K562 (cell line): ENCODE measurements around the gene SORT1. TPM values are rescaled to one million over a fixed set of nuclear protein-coding genes. Genes with fewer than 3 reads are reported as not detected.

ENCODE experiments used
- ATAC-seq: fragments of 200-7000 bp; cut with Tn5 transposase; 3 replicates; pipeline ENCODE4 v1.9.1; 2020; ENCODE audit warnings: moderate library complexity
- BruUV-seq: library from RNA; stranded (reverse); fragments of 400-500 nt; replicated peaks from 2 replicates; lab custom pipeline; 2021; lab: Mats Ljungman, UMichigan
- CTCF ChIA-PET: fragments of 300-600 bp; formaldehyde crosslinking; extraction: SDS; loops from one replicate; lab custom pipeline; 2021; ENCODE audit warnings: low intra/inter-chr PET ratio; lab: Yijun Ruan, JAX
- POLR2A ChIA-PET: fragments of 300-600, 350-650 bp; sonication (Branson Sonifier 250); formaldehyde crosslinking; extraction: SDS; loops from one replicate; lab custom pipeline; 2021; ENCODE audit warnings: antibody characterized with exemption, inconsistent platforms; lab: Yijun Ruan, JAX
- DNase-seq, 4 experiments: peaks; one replicate each; pipeline versions ENCODE4 v3.0.0 to v3.0.0-alpha.2; 2011 to 2018; ENCODE audit warnings: low spot score in 3 of 4, mixed read lengths in 3 of 4; ENCODE audit errors: extremely low read depth in 1 of 4
- FAIRE-seq: peaks from 2 replicates; lab custom pipeline; 2011; peaks lifted over from hg19 to GRCh38; lab: Jason Lieb, UNC
- H2AFZ ChIP-seq: 2 replicates; pipeline ENCODE4 v1.6.0; 2011; ENCODE audit warnings: low read depth, low read length, control low read depth, inconsistent platforms
- H3K27ac ChIP-seq: fragments of 200-600 bp; 3 replicates; pipeline ENCODE4 v1.8.0; 2011; ENCODE audit warnings: low read depth, mild to moderate bottlenecking, control low read depth, inconsistent platforms, low read length, moderate library complexity, mixed read lengths; ENCODE audit errors: extremely low read depth
- H3K27me3 ChIP-seq, 2 experiments: fragments of 300-600 bp in 1 of 2; 2 replicates in 1 of 2; 3 replicates in 1 of 2; pipeline versions ENCODE4 v1.6.0 to v1.8.0; 2011; ENCODE audit warnings: inconsistent platforms in 2 of 2, low read length in 2 of 2, mild to moderate bottlenecking in 1 of 2, mixed read lengths in 1 of 2, moderate library complexity in 1 of 2; ENCODE audit not compliant: control insufficient read depth in 2 of 2, insufficient read depth in 2 of 2
- H3K36me3 ChIP-seq: fragments of 300-600 bp; 3 replicates; pipeline ENCODE4 v1.8.0; 2011; ENCODE audit warnings: mild to moderate bottlenecking, low read length, inconsistent platforms; ENCODE audit not compliant: control insufficient read depth, insufficient read depth
- H3K4me1 ChIP-seq, 2 experiments: fragments of 200-600 bp in 1 of 2; replicated peaks in 1 of 2; 2 replicates in 1 of 2; 3 replicates in 1 of 2; pipeline versions ENCODE4 v1.5.1 to v1.8.0; 2011; ENCODE audit warnings: inconsistent platforms in 2 of 2, low read length in 2 of 2, mild to moderate bottlenecking in 1 of 2, mixed read lengths in 1 of 2, moderate library complexity in 1 of 2; ENCODE audit not compliant: control insufficient read depth in 2 of 2, insufficient read depth in 2 of 2
- H3K4me2 ChIP-seq: 2 replicates; pipeline ENCODE4 v1.6.1; 2011; ENCODE audit warnings: low read length, control low read depth, inconsistent platforms, mixed read lengths; ENCODE audit not compliant: insufficient read depth
- H3K4me3 ChIP-seq: fragments of 200-600 bp; sonication (generic), shearing (Covaris generic); 2 replicates; pipeline ENCODE4 v1.5.1; 2016; ENCODE audit warnings: control low read depth, inconsistent platforms
- H3K79me2 ChIP-seq: fragments of 200-600 bp; 3 replicates; pipeline ENCODE4 v1.8.0; 2011; ENCODE audit warnings: low read length, inconsistent platforms; ENCODE audit not compliant: control insufficient read depth, insufficient read depth
- H3K9ac ChIP-seq, 2 experiments: 2 replicates each; pipeline versions ENCODE4 v1.6.0 to v1.6.1; 2011; ENCODE audit warnings: low read depth in 2 of 2, low read length in 2 of 2, control low read depth in 1 of 2, inconsistent platforms in 1 of 2, mild to moderate bottlenecking in 1 of 2, mixed read lengths in 1 of 2; ENCODE audit not compliant: insufficient read depth in 1 of 2
- H3K9me1 ChIP-seq: one replicate; pipeline ENCODE4 v1.6.0; 2011; ENCODE audit warnings: inconsistent platforms, mild to moderate bottlenecking, low read length, moderate library complexity; ENCODE audit not compliant: control insufficient read depth, insufficient read depth
- H3K9me3 ChIP-seq: replicated peaks from 2 replicates; pipeline ENCODE4 v1.5.1; 2011; ENCODE audit warnings: low read depth, low read length, inconsistent platforms; ENCODE audit not compliant: control insufficient read depth, insufficient read depth
- H4K20me1 ChIP-seq: replicated peaks from 2 replicates; pipeline ENCODE4 v1.6.1; 2011; ENCODE audit warnings: low read length, inconsistent platforms, mixed read lengths; ENCODE audit not compliant: control insufficient read depth, insufficient read depth
- EWSR1 ChIP-seq: fragments of 450-650 bp; IDR thresholded peaks from 2 replicates; pipeline ENCODE4 v1.6.1; 2018; ENCODE audit warnings: borderline replicate concordance, mild to moderate bottlenecking, low read depth, moderate library complexity; ENCODE audit not compliant: partially characterized antibody
- HCFC1 ChIP-seq: IDR thresholded peaks from 2 replicates; pipeline ENCODE4 v1.6.1; 2012; ENCODE audit warnings: low read depth, low read length, improper control_type of control experiment
- HNRNPK ChIP-seq: fragments of 200-400 bp; formaldehyde crosslinking; IDR thresholded peaks from one replicate; pipeline ENCODE4 v1.6.1; 2018; ENCODE audit warnings: mild to moderate bottlenecking, low read depth, low read length; ENCODE audit not compliant: poor library complexity, severe bottlenecking
- NFIC ChIP-seq: fragments of 450-650 bp; IDR thresholded peaks from 2 replicates; pipeline ENCODE4 v1.6.1; 2017; ENCODE audit warnings: mild to moderate bottlenecking, inconsistent platforms
- PHF8 ChIP-seq: fragments of 200-600 bp; sonication (generic); IDR thresholded peaks from 2 replicates; pipeline ENCODE4 v1.6.1; 2012; ENCODE audit warnings: mixed run types, mild to moderate bottlenecking, inconsistent platforms, low read length, moderate library complexity, borderline replicate concordance
- SFPQ ChIP-seq: fragments of 200-400 bp; formaldehyde crosslinking; IDR thresholded peaks from 2 replicates; pipeline ENCODE4 v1.6.1; 2017; ENCODE audit warnings: mild to moderate bottlenecking, low read depth, low read length, moderate library complexity
- STAT6 ChIP-seq: sonication (generic); formaldehyde crosslinking; IDR thresholded peaks from 2 replicates; pipeline ENCODE4 v1.8.1; 2023; ENCODE audit warnings: mild to moderate bottlenecking, missing genetic modification reagents
- WGBS: fragments of 100-300 bp; shearing (Covaris generic); methylation state at CpG from one replicate; pipeline ENCODE4 v1.1.6; 2016; ENCODE audit warnings: low coverage, mixed read lengths; ENCODE audit not compliant: insufficient coverage; ENCODE audit errors: missing lambda C conversion rate; 5-methylcytosine and 5-hydroxymethylcytosine counted together
- in situ Hi-C: fragments of 300-500 bp; cut with MboI; formaldehyde crosslinking; loops from 4 replicates; pipeline ENCODE4 v1.15.0; 2018; ENCODE audit warnings: inconsistent platforms, mixed read lengths
- intact Hi-C: fragments of 100-400 bp; cut with micrococcal nuclease; formaldehyde crosslinking; loops from 2 replicates; pipeline ENCODE4 v1.14.2; 2022
- polyA plus RNA-seq, 8 experiments: library from polyadenylated mRNA; depleted of rRNA in 4 of 8; stranded (reverse) in 5 of 8; unstranded in 3 of 8; fragments of >200 nt; fragmentation: Nextera tagmentation in 2 of 8; fragmentation: Illumina TruSeq in 1 of 8; extraction: Ambion mirVana in 2 of 8; extraction: Trizol in 1 of 8; gene quantifications; 2 replicates each; pipeline versions ENCODE4 v1.2.1 to v1.2.3, GENCODE V29; 2011 to 2014; ENCODE audit warnings: inconsistent platforms in 1 of 8, missing spikeins in 1 of 8
- total RNA-seq, 7 experiments: library from RNA; depleted of rRNA in 6 of 7; stranded (reverse); fragments of >200 nt in 6 of 7; fragmentation: Illumina TruSeq in 2 of 7; extraction: Trizol in 2 of 7; gene quantifications; 2 replicates each; pipeline versions ENCODE4 v1.2.1 to v1.2.3, GENCODE V29; 2011 to 2021; ENCODE audit warnings: low replicate concordance in 1 of 7

The SORT1 gene
- total and polyA plus RNA-seq, 9 of the 15 experiments (the other 6 are each of a cell fraction or from before 2014, with no cell fraction given), result 27.4 to 112 (median 65.0) TPM

- 91% methylated on average over 10 of the region's 13 CpGs for WGBS
- Histone ChIP-seq H3K9me3 (no peaks in the 10 kb centered on the region), H3K9ac (peak overlapping the region in 1 of 2 experiments; percentile 76; a peak in 2 of 4 replicates), H3K79me2 (no peaks in the 10 kb centered on the region), H3K4me3 (no peak overlapping the region), H4K20me1 (no peaks in the 10 kb centered on the region), H3K9me1 (no peaks in the 10 kb centered on the region), H3K27me3 (no peaks in the 10 kb centered on the region), H3K4me2 (no peak overlapping the region), H3K27ac (no peak overlapping the region), H2AFZ (no peak overlapping the region), H3K36me3 (peaks cover 39% of the 10 kb centered on the region; the same call in 2 of the 3 replicates)
- CTCF ChIA-PET, result no interaction called here
- in situ Hi-C loops, result no loop called here
- FAIRE-seq, result no peak
- POLR2A ChIA-PET, result no interaction called here
- no TSS peak for BruUV-seq
- DNase-seq, result no peak
- intact Hi-C loops, result no loop called here
- ATAC-seq, result no peak
- TF ChIP-seq EWSR1, result no peak
- TF ChIP-seq NFIC, result peak; percentile 33; the same call in 1 of the 2 replicates
- TF ChIP-seq, all 486 proteins: peak for 1
- H3K4me1 ChIP-seq, result peaks cover 28 to 66% of the 10 kb centered on the region in 2 experiments
These were observed 125.5 kb downstream of the SORT1 start for GRCh38 chr1:109272021-109272799.

DNA sequence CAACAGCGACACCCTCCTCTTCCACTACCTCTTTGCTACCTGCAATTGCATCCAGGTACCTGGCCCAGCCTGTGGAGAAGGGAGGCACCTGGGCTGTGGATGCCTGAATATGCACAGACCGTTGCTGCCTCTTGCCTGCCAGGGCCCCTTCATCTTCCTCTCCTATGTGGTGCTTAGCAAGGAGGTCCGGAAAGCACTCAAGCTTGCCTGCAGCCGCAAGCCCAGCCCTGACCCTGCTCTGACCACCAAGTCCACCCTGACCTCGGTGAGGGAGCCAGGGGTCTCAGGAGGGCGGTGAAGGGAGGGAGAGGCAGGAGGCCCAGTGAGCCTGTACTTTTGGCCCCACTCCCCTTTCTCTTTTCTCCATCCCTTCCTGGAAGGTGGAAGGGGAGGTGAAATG lies 126.3 kb downstream of the SORT1 start:
- Histone ChIP-seq H3K9me3 (no peaks in the 10 kb centered on the region), H3K4me2 (no peak overlapping the region), H4K20me1 (no peaks in the 10 kb centered on the region), H3K27me3 (no peaks in the 10 kb centered on the region), H3K9me1 (no peaks in the 10 kb centered on the region), H2AFZ (no peak overlapping the region), H3K27ac (no peak overlapping the region), H3K4me3 (no peak overlapping the region), H3K79me2 (no peaks in the 10 kb centered on the region), H3K4me1 (peaks cover 24 to 60% of the 10 kb centered on the region in 2 experiments), H3K36me3 (peaks cover 39% of the 10 kb centered on the region; the same call in 2 of the 3 replicates), H3K9ac (peak overlapping the region in 1 of 2 experiments; percentile 5; a peak in 2 of 4 replicates)
- no TSS peak for BruUV-seq
- intact Hi-C loops (no loop called here), in situ Hi-C loops (no loop called here)
- WGBS, result 79% methylated on average over 6 of the region's 6 CpGs
- FAIRE-seq, result no peak
- ChIA-PET CTCF (no interaction called here), POLR2A (interaction anchor here (1.0 kb wide), 1 partner anchor 12 kb away, joined by 3 read pairs; the partner anchor contains the start of gene PSRC1)
- no peak for DNase-seq
- no peak for ATAC-seq
- TF ChIP-seq SFPQ (no peak), HNRNPK (no peak), STAT6 (CRISPR knock-in tag) (no peak), PHF8 (no peak), HCFC1 (no peak)
